HCT116 (cell line): ENCODE data around the gene ATRN.

Experiments used
- ATF3 ChIP-seq: IDR thresholded peaks from 2 replicates; pipeline ENCODE4 v1.6.1; 2012
- CBX3 ChIP-seq: IDR thresholded peaks from 2 replicates; pipeline ENCODE4 v1.6.1; 2012; ENCODE audit warnings: low read depth
- CEBPB ChIP-seq: IDR thresholded peaks from 2 replicates; pipeline ENCODE4 v1.6.1; 2012; ENCODE audit warnings: low read depth
- CTCF ChIP-seq, 3 experiments: fragments of 200-600 bp in 1 of 3; sonication (generic) in 1 of 3; IDR thresholded peaks in 2 of 3; conservative IDR thresholded peaks in 1 of 3; 2 replicates each; pipeline ENCODE4 v1.5.1; 2012 to 2017; ENCODE audit warnings: low read depth in 2 of 3, low read length in 2 of 3, antibody characterized with exemption in 1 of 3, borderline replicate concordance in 1 of 3, control low read depth in 1 of 3, mild to moderate bottlenecking in 1 of 3, mixed read lengths in 1 of 3, mixed run types in 1 of 3, moderate library complexity in 1 of 3; ENCODE audit not compliant: insufficient read depth in 1 of 3
- EGR1 ChIP-seq: IDR thresholded peaks from 2 replicates; pipeline ENCODE4 v1.6.1; 2012; ENCODE audit warnings: low read depth
- EZH2 ChIP-seq: fragments of 200-600 bp; sonication (generic); IDR thresholded peaks from 2 replicates; pipeline ENCODE4 v1.6.1; 2017; ENCODE audit warnings: antibody characterized with exemption, mixed run types
- MAX ChIP-seq: IDR thresholded peaks from 2 replicates; pipeline ENCODE4 v1.6.1; 2012
- POLR2A ChIP-seq: IDR thresholded peaks from 2 replicates; pipeline ENCODE4 v1.7.0; 2011; ENCODE audit warnings: borderline replicate concordance; ENCODE audit not compliant: insufficient read depth, insufficient read length; ENCODE audit errors: extremely low read depth
- POLR2AphosphoS5 ChIP-seq: IDR thresholded peaks from 2 replicates; pipeline ENCODE4 v1.6.1; 2011; ENCODE audit warnings: mild to moderate bottlenecking, low read depth, low read length, moderate library complexity
- REST ChIP-seq: IDR thresholded peaks from 2 replicates; pipeline ENCODE4 v1.6.1; 2012; ENCODE audit warnings: low read depth
- SP1 ChIP-seq: IDR thresholded peaks from 2 replicates; pipeline ENCODE4 v1.6.1; 2012; ENCODE audit warnings: low read depth
- SRF ChIP-seq: IDR thresholded peaks from 2 replicates; pipeline ENCODE4 v1.6.1; 2012; ENCODE audit warnings: low read depth
- YY1 ChIP-seq: IDR thresholded peaks from 2 replicates; pipeline ENCODE4 v1.6.1; 2011; ENCODE audit warnings: low read length, low read depth, moderate library complexity, mild to moderate bottlenecking; ENCODE audit not compliant: insufficient replicate concordance; ENCODE audit errors: extremely low read depth
- ZNF274 ChIP-seq: fragments of 200-500 bp; sonication (Bioruptor generic); IDR thresholded peaks from 2 replicates; pipeline ENCODE4 v1.6.1; 2014; ENCODE audit warnings: mild to moderate bottlenecking, low read depth, low read length, inconsistent platforms

GRCh38 chr20:3539311-3540107 lies 68.7 kb downstream of the ATRN start:
- TF ChIP-seq CTCF (IDR thresholded peaks at IDR 0.05 in 2 of 3, conservative IDR thresholded peaks at IDR 0.05 in 1 of 3; ENCODE audit: borderline replicate concordance in 1 of 3, insufficient read depth in 1 of 3, low read depth in 2 of 3, low read length in 2 of 3) (no peak), SP1 (no peak), EZH2 (no peak), POLR2A (no peak), SRF (no peak), EGR1 (no peak), REST (no peak), MAX (no peak), CEBPB (no peak), ZNF274 (no peak), CBX3 (no peak), POLR2AphosphoS5 (no peak), ATF3 (no peak), YY1 (no peak)
